Panc1 (cell line): ENCODE results near the gene SLC32A1. TPM values are rescaled to one million over a fixed set of nuclear protein-coding genes. Genes with fewer than 3 reads are reported as not detected.

Experiments
- ATAC-seq: fragments of 200-7000 bp; cut with Tn5 transposase; 2 replicates; pipeline ENCODE4 v1.9.1; 2020; ENCODE audit warnings: mild to moderate bottlenecking, moderate library complexity
- BruUV-seq: library from RNA; stranded (reverse); fragments of 400-500 nt; replicated peaks from 2 replicates; lab custom pipeline; 2021; lab: Mats Ljungman, UMichigan
- CTCF ChIA-PET: fragments of 300-600 bp; sonication (Branson Sonifier 250); formaldehyde crosslinking; loops from one replicate; lab custom pipeline; 2022; ENCODE audit warnings: antibody characterized with exemption; lab: Charles Lee
- POLR2A ChIA-PET: fragments of 300-600 bp; sonication (Branson Sonifier 250); formaldehyde crosslinking; loops from one replicate; lab custom pipeline; 2022; ENCODE audit warnings: antibody characterized with exemption; lab: Charles Lee
- DNase-seq: peaks from one replicate; pipeline ENCODE4 v3.0.0-alpha.2; 2010; ENCODE audit warnings: low read depth, low spot score
- H3K27ac ChIP-seq: 2 replicates; pipeline ENCODE4 v1.5.1; 2011; ENCODE audit warnings: mild to moderate bottlenecking, low read length, inconsistent platforms
- H3K27me3 ChIP-seq: fragments of 200-500 bp; sonication (Bioruptor generic); 2 replicates; pipeline ENCODE4 v1.6.0; 2014; ENCODE audit warnings: low read length, inconsistent platforms; ENCODE audit not compliant: control insufficient read depth, insufficient read depth
- H3K36me3 ChIP-seq: fragments of 200-500 bp; sonication (Bioruptor generic); 2 replicates; pipeline ENCODE4 v1.5.1; 2014; ENCODE audit warnings: inconsistent platforms, mild to moderate bottlenecking, low read length, moderate library complexity; ENCODE audit not compliant: control insufficient read depth, insufficient read depth
- H3K4me1 ChIP-seq: 2 replicates; pipeline ENCODE4 v1.5.1; 2011; ENCODE audit warnings: inconsistent platforms, mild to moderate bottlenecking, low read length, moderate library complexity; ENCODE audit not compliant: control insufficient read depth, insufficient read depth
- H3K4me3 ChIP-seq, 2 experiments: 2 replicates each; pipeline ENCODE4 v1.5.1; 2011 to 2012; ENCODE audit warnings: low read depth in 2 of 2, low read length in 2 of 2, mild to moderate bottlenecking in 2 of 2, inconsistent platforms in 1 of 2, moderate library complexity in 1 of 2
- H3K9me3 ChIP-seq: fragments of 200-500 bp; sonication (Bioruptor generic); 2 replicates; pipeline ENCODE4 v1.5.1; 2014; ENCODE audit warnings: low read depth, mild to moderate bottlenecking, inconsistent platforms, low read length, moderate library complexity; ENCODE audit not compliant: control insufficient read depth, insufficient read depth
- POLR2AphosphoS5 ChIP-seq: IDR thresholded peaks from 2 replicates; pipeline ENCODE4 v1.6.1; 2012; ENCODE audit warnings: mild to moderate bottlenecking, low read depth, low read length, moderate library complexity
- SIN3A ChIP-seq: IDR thresholded peaks from 2 replicates; pipeline ENCODE4 v1.6.1; 2012; ENCODE audit warnings: low read depth, mild to moderate bottlenecking, low read length, moderate library complexity, borderline replicate concordance; ENCODE audit not compliant: insufficient read depth
- TCF7L2 ChIP-seq: IDR thresholded peaks from 2 replicates; pipeline ENCODE4 v1.6.1; 2011; ENCODE audit warnings: mild to moderate bottlenecking, low read depth, low read length, inconsistent platforms
- in situ Hi-C: cut with HindIII; loops from 2 replicates; pipeline ENCODE4 v1.10.0; 2016; ENCODE audit warnings: low sequenced_read_pairs, low pct_unique_long_range_greater_than_20kb
- intact Hi-C: fragments of 100-400 bp; cut with micrococcal nuclease; formaldehyde crosslinking; loops from one replicate; pipeline ENCODE4 v1.10.0; 2022; ENCODE audit not compliant: unreplicated experiment
- total RNA-seq: library from RNA; stranded (reverse); gene quantifications from one replicate; pipeline ENCODE4 v1.2.1, GENCODE V29; 2021; ENCODE audit not compliant: unreplicated experiment
- TF ChIP-seq, protein P1 (sequence below): fragments of 450-650 bp; IDR thresholded peaks from 2 replicates; pipeline ENCODE4 v1.5.1; 2017; ENCODE audit warnings: mild to moderate bottlenecking
- TF ChIP-seq, protein P2 (sequence below), 2 experiments: IDR thresholded peaks; 2 replicates each; pipeline ENCODE4 v1.6.1; 2011 to 2012; ENCODE audit warnings: low read depth in 2 of 2, control low read depth in 1 of 2, low read length in 1 of 2, mild to moderate bottlenecking in 1 of 2, moderate library complexity in 1 of 2; ENCODE audit not compliant: insufficient read depth in 1 of 2

Gene SLC32A1
- total RNA-seq, 1 experiment from 2014 or later = not detected

DNA sequence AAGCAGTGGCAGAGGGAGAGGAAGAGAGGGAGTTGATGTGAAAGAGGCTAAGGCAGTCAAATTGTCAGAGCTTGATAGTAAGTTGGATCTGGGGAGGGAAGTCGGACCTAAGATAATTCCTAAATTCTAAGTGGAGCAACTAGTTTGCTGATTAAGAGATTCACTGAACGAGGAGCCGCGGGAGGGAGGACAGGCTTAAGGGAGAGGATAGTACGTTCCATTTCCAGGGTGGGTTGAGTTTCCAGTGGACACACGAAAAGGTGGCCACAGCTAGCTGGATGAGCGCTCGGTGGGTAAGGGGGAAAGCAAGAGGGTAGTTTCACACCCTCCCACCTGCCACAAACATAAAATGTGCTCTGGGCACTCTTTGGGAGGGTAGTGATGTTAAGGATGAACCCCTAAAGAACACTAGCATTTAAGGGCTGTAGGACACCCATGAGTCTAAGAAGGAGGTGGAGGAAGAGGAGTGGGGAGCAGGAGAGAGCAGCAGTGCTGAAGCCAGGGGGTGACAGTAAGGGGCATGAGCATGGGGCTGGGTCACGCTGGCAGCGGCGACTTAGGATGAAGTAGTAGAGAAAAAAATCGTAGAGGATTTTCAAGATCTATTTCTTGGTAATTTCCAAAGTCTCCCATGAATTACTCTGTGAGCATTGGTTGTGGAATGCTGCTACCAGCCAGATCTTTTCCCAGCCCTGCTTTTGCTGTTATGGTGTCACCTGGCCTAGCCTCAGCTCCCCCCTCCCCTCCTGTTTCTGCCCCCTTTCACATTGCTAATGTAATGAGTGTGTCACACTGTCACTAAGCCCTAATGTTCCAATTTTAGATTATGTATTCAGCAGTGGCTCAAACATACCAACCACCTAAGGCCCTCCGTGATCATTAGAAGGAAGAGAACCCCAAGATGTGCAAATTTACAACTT, 45.4 kb downstream of the SLC32A1 start (continued):
- no peak for TF ChIP-seq POLR2AphosphoS5

DNA sequence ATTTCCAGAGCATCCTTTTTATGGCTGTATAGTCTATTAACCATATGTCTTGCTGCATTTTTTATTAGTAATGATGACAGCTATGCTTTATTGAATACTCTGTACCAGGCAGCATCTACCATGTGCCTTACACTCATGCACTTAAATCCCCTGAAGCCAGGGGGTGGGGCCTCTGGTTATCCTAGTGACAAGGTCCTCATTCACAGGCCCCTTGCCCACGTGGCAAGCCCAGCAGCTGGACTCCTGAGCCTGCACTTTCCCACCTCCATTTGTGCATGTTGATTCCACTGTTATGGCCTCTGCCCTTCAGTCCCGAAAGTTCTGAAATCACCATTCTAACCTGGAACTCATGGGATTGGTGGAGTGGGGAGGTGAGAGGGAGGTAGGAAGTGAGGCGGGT, 46.3 kb downstream of the SLC32A1 start:
- ChIA-PET CTCF (interaction anchor here (0.8 kb wide), 1 partner anchor 20 kb away, joined by 5 read pairs; no protein-coding TSS in a partner anchor), POLR2A (interaction anchor here (0.6 kb wide), 1 partner anchor 23 kb away, joined by 7 read pairs; no protein-coding TSS in a partner anchor)
- ATAC-seq = no peak
- Histone ChIP-seq H3K27ac (no peak overlapping the region), H3K9me3 (no peaks in the 10 kb centered on the region), H3K4me1 (no peaks in the 10 kb centered on the region), H3K4me3 (no peak overlapping the region), H3K27me3 (no peaks in the 10 kb centered on the region), H3K36me3 (peaks cover 9% of the 10 kb centered on the region)
- in situ Hi-C loops = no loop called here
- intact Hi-C loops = no loop called here
- DNase-seq = no peak
- TF ChIP-seq POLR2AphosphoS5 (no peak), SIN3A (no peak), TCF7L2 (no peak)
- TF ChIP-seq, protein P1, sequence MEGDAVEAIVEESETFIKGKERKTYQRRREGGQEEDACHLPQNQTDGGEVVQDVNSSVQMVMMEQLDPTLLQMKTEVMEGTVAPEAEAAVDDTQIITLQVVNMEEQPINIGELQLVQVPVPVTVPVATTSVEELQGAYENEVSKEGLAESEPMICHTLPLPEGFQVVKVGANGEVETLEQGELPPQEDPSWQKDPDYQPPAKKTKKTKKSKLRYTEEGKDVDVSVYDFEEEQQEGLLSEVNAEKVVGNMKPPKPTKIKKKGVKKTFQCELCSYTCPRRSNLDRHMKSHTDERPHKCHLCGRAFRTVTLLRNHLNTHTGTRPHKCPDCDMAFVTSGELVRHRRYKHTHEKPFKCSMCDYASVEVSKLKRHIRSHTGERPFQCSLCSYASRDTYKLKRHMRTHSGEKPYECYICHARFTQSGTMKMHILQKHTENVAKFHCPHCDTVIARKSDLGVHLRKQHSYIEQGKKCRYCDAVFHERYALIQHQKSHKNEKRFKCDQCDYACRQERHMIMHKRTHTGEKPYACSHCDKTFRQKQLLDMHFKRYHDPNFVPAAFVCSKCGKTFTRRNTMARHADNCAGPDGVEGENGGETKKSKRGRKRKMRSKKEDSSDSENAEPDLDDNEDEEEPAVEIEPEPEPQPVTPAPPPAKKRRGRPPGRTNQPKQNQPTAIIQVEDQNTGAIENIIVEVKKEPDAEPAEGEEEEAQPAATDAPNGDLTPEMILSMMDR = no peak
- TF ChIP-seq, protein P2, sequence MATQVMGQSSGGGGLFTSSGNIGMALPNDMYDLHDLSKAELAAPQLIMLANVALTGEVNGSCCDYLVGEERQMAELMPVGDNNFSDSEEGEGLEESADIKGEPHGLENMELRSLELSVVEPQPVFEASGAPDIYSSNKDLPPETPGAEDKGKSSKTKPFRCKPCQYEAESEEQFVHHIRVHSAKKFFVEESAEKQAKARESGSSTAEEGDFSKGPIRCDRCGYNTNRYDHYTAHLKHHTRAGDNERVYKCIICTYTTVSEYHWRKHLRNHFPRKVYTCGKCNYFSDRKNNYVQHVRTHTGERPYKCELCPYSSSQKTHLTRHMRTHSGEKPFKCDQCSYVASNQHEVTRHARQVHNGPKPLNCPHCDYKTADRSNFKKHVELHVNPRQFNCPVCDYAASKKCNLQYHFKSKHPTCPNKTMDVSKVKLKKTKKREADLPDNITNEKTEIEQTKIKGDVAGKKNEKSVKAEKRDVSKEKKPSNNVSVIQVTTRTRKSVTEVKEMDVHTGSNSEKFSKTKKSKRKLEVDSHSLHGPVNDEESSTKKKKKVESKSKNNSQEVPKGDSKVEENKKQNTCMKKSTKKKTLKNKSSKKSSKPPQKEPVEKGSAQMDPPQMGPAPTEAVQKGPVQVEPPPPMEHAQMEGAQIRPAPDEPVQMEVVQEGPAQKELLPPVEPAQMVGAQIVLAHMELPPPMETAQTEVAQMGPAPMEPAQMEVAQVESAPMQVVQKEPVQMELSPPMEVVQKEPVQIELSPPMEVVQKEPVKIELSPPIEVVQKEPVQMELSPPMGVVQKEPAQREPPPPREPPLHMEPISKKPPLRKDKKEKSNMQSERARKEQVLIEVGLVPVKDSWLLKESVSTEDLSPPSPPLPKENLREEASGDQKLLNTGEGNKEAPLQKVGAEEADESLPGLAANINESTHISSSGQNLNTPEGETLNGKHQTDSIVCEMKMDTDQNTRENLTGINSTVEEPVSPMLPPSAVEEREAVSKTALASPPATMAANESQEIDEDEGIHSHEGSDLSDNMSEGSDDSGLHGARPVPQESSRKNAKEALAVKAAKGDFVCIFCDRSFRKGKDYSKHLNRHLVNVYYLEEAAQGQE (IDR thresholded peaks at IDR 0.05; ENCODE audit: insufficient read depth in 1 of 2, low read depth in 2 of 2, low read length in 1 of 2) = no peak
- no TSS peak for BruUV-seq

DNA sequence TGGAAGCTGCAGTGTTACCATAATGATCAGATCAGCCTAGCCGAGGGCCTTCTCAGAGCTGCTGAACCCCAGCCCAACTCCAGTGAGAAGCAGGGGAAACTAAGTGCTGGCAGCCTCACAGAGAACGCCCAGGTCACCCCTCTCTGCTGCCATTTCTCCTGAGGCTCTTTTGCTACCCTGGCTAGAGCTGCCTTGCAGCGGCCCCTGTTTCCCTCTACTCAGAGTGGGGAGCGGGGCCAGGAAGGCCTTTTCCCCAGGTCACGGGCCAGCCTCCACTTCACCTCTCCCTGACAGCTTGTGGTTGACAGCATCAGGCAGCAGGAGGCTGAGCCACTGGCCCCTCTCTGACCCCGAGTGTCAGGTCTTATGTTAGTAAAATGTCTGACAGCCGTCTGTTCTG, 46.7 kb downstream of the SLC32A1 start:
- no peak for TF ChIP-seq TCF7L2
- TF ChIP-seq, protein P2 (IDR thresholded peaks at IDR 0.05; ENCODE audit: insufficient read depth in 1 of 2, low read depth in 2 of 2, low read length in 1 of 2) = no peak
- TF ChIP-seq, protein P1 = no peak
- no peak for TF ChIP-seq POLR2AphosphoS5
- Histone ChIP-seq H3K4me1 (no peaks in the 10 kb centered on the region), H3K9me3 (no peaks in the 10 kb centered on the region), H3K27me3 (no peaks in the 10 kb centered on the region), H3K27ac (no peak overlapping the region), H3K36me3 (peaks cover 8% of the 10 kb centered on the region), H3K4me3 (no peak overlapping the region)
- ChIA-PET POLR2A (interaction anchor here (0.6 kb wide), 1 partner anchor 23 kb away, joined by 7 read pairs; no protein-coding TSS in a partner anchor), CTCF (interaction anchor here (0.8 kb wide), 1 partner anchor 20 kb away, joined by 5 read pairs; no protein-coding TSS in a partner anchor)
- no TSS peak for BruUV-seq
- no peak for ATAC-seq
- in situ Hi-C loops = no loop called here
- intact Hi-C loops = no loop called here
- no peak for DNase-seq
